K562 (cell line): ENCODE data around the gene SERPINE1. TPM values are rescaled to one million over a fixed set of nuclear protein-coding genes. Genes with fewer than 3 reads are reported as not detected.

Source experiments
- ASH1L ChIP-seq: fragments of 450-650 bp; IDR thresholded peaks from 2 replicates; pipeline ENCODE4 v1.6.1; 2018; ENCODE audit warnings: borderline replicate concordance, mild to moderate bottlenecking, low read depth; ENCODE audit not compliant: partially characterized antibody
- CBFB ChIP-seq: sonication (generic); formaldehyde crosslinking; IDR thresholded peaks from 2 replicates; pipeline ENCODE4 v1.4.0; 2020; ENCODE audit warnings: mild to moderate bottlenecking, missing genetic modification reagents
- CEBPG ChIP-seq, 3 experiments: fragments of 200-800 bp in 1 of 3; sonication (Bioruptor generic) in 1 of 3; sonication (generic) in 1 of 3; formaldehyde crosslinking in 1 of 3; IDR thresholded peaks in 2 of 3; conservative IDR thresholded peaks in 1 of 3; 2 replicates each; pipeline versions ENCODE4 v1.6.1 to v1.8.0; 2016 to 2022; ENCODE audit warnings: missing compliant biosample characterization in 2 of 3, missing genetic modification characterization in 2 of 3, mild to moderate bottlenecking in 1 of 3, missing genetic modification reagents in 1 of 3
- CREB3L1 ChIP-seq: fragments of 450-650 bp; IDR thresholded peaks from 2 replicates; pipeline ENCODE4 v1.6.1; 2014; ENCODE audit warnings: low read depth, mild to moderate bottlenecking, moderate library complexity, borderline replicate concordance
- FOXM1 ChIP-seq, 2 experiments: fragments of 450-650 bp in 1 of 2; sonication (generic) in 1 of 2; formaldehyde crosslinking in 1 of 2; IDR thresholded peaks; 2 replicates each; pipeline versions ENCODE4 v1.6.1 to v1.9.0; 2017 to 2022; ENCODE audit warnings: low read depth in 2 of 2, mild to moderate bottlenecking in 2 of 2, missing genetic modification reagents in 1 of 2, moderate library complexity in 1 of 2
- GABPB2 ChIP-seq: fragments of 250-450 bp; sonication (Bioruptor Pico); conservative IDR thresholded peaks from 2 replicates; pipeline ENCODE4 v1.5.1; 2021; ENCODE audit warnings: mild to moderate bottlenecking
- HNRNPK ChIP-seq: fragments of 200-400 bp; formaldehyde crosslinking; IDR thresholded peaks from one replicate; pipeline ENCODE4 v1.6.1; 2018; ENCODE audit warnings: mild to moderate bottlenecking, low read depth, low read length; ENCODE audit not compliant: poor library complexity, severe bottlenecking
- KAT8 ChIP-seq: fragments of 450-650 bp; IDR thresholded peaks from 2 replicates; pipeline ENCODE4 v1.6.1; 2016; ENCODE audit warnings: low read depth, mild to moderate bottlenecking
- LARP7 ChIP-seq: fragments of 450-650 bp; IDR thresholded peaks from 2 replicates; pipeline ENCODE4 v1.6.1; 2016
- PHF20 ChIP-seq: fragments of 450-650 bp; IDR thresholded peaks from 2 replicates; pipeline ENCODE4 v1.6.1; 2018; ENCODE audit not compliant: partially characterized antibody
- SRSF1 ChIP-seq: fragments of 200-400 bp; formaldehyde crosslinking; IDR thresholded peaks from 2 replicates; pipeline ENCODE4 v1.6.1; 2017; ENCODE audit warnings: mild to moderate bottlenecking, low read depth, low read length, moderate library complexity
- STAT5B ChIP-seq: fragments of 250-450 bp; sonication (Bioruptor Pico); IDR thresholded peaks from 2 replicates; pipeline ENCODE4 v1.8.0; 2021; ENCODE audit warnings: mild to moderate bottlenecking, inconsistent platforms
- USF2 ChIP-seq: sonication (generic); formaldehyde crosslinking; IDR thresholded peaks from 2 replicates; pipeline ENCODE4 v1.5.0; 2020; ENCODE audit warnings: missing genetic modification reagents
- XRCC3 ChIP-seq: fragments of 450-650 bp; IDR thresholded peaks from 2 replicates; pipeline ENCODE4 v1.6.1; 2017; ENCODE audit warnings: mild to moderate bottlenecking, moderate library complexity
- ZNF175 ChIP-seq: fragments of 200-800 bp; sonication (Bioruptor generic); IDR thresholded peaks from 2 replicates; pipeline ENCODE4 v1.6.1; 2016; ENCODE audit warnings: low read depth, mild to moderate bottlenecking, missing genetic modification characterization, missing compliant biosample characterization
- polyA plus RNA-seq, 8 experiments: library from polyadenylated mRNA; depleted of rRNA in 4 of 8; stranded (reverse) in 5 of 8; unstranded in 3 of 8; fragments of >200 nt; fragmentation: Nextera tagmentation in 2 of 8; fragmentation: Illumina TruSeq in 1 of 8; extraction: Ambion mirVana in 2 of 8; extraction: Trizol in 1 of 8; gene quantifications; 2 replicates each; pipeline versions ENCODE4 v1.2.1 to v1.2.3, GENCODE V29; 2011 to 2014; ENCODE audit warnings: inconsistent platforms in 1 of 8, missing spikeins in 1 of 8
- total RNA-seq, 7 experiments: library from RNA; depleted of rRNA in 6 of 7; stranded (reverse); fragments of >200 nt in 6 of 7; fragmentation: Illumina TruSeq in 2 of 7; extraction: Trizol in 2 of 7; gene quantifications; 2 replicates each; pipeline versions ENCODE4 v1.2.1 to v1.2.3, GENCODE V29; 2011 to 2021; ENCODE audit warnings: low replicate concordance in 1 of 7
- TF ChIP-seq, protein P1 (sequence below), 2 experiments: IDR thresholded peaks in 1 of 2; conservative IDR thresholded peaks in 1 of 2; 2 replicates each; pipeline ENCODE4 v1.6.1; 2016; ENCODE audit warnings: low read depth in 2 of 2, mild to moderate bottlenecking in 1 of 2, missing compliant biosample characterization in 1 of 2, missing genetic modification characterization in 1 of 2, moderate library complexity in 1 of 2
- TF ChIP-seq, protein P2 (sequence below): fragments of 450-650 bp; IDR thresholded peaks from 2 replicates; pipeline ENCODE4 v1.6.1; 2016; ENCODE audit warnings: low read depth, mild to moderate bottlenecking, moderate library complexity
- TF ChIP-seq, protein P3 (sequence below), 2 experiments: IDR thresholded peaks; 2 replicates each; pipeline ENCODE4 v1.6.1; 2011; ENCODE audit warnings: borderline replicate concordance in 1 of 2, control low read depth in 1 of 2, low read depth in 1 of 2, low read length in 1 of 2, mild to moderate bottlenecking in 1 of 2, mixed read lengths in 1 of 2, moderate library complexity in 1 of 2; ENCODE audit not compliant: insufficient read depth in 1 of 2, insufficient read length in 1 of 2, poor library complexity in 1 of 2, severe bottlenecking in 1 of 2; ENCODE audit errors: extremely low read depth in 1 of 2

Gene SERPINE1
- total and polyA plus RNA-seq, 9 of the 15 experiments (the other 6 are each of a cell fraction or from before 2014, with no cell fraction given): 0.22 to 4.8 (median 0.91) TPM

- TF ChIP-seq CEBPG (CRISPR knock-in tag; IDR thresholded peaks at IDR 0.05) (peak; percentile 1; the same call in 1 of the 2 replicates), CEBPG (tag; conservative IDR thresholded peaks at IDR 0.05 in 1 of 2, IDR thresholded peaks at IDR 0.05 in 1 of 2) (peak; percentile 36 to 87; a peak in 2 of 4 replicates), ASH1L (peak; percentile 52), STAT5B (CRISPR knock-in tag) (no peak), GABPB2 (no peak), HNRNPK (no peak), LARP7 (no peak), KAT8 (no peak), PHF20 (peak; percentile 95), ZNF175 (peak; percentile 70; the same call in 1 of the 2 replicates), XRCC3 (no peak), CREB3L1 (no peak), SRSF1 (no peak), FOXM1 (IDR thresholded peaks at IDR 0.05; ENCODE audit: low read depth) (0 out of 2 replicates have a peak, but pooled peaks have one; percentile 16), FOXM1 (CRISPR knock-in tag; IDR thresholded peaks at IDR 0.05; ENCODE audit: low read depth) (no peak), USF2 (no peak), CBFB (CRISPR knock-in tag) (no peak)
- TF ChIP-seq, protein P1, sequence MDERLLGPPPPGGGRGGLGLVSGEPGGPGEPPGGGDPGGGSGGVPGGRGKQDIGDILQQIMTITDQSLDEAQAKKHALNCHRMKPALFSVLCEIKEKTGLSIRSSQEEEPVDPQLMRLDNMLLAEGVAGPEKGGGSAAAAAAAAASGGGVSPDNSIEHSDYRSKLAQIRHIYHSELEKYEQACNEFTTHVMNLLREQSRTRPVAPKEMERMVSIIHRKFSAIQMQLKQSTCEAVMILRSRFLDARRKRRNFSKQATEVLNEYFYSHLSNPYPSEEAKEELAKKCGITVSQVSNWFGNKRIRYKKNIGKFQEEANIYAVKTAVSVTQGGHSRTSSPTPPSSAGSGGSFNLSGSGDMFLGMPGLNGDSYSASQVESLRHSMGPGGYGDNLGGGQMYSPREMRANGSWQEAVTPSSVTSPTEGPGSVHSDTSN (CRISPR knock-in tag; IDR thresholded peaks at IDR 0.05; ENCODE audit: low read depth): no peak
- TF ChIP-seq, protein P1 (tag; conservative IDR thresholded peaks at IDR 0.05; ENCODE audit: low read depth): peak; percentile 40; the same call in 1 of the 2 replicates
- TF ChIP-seq, protein P2, sequence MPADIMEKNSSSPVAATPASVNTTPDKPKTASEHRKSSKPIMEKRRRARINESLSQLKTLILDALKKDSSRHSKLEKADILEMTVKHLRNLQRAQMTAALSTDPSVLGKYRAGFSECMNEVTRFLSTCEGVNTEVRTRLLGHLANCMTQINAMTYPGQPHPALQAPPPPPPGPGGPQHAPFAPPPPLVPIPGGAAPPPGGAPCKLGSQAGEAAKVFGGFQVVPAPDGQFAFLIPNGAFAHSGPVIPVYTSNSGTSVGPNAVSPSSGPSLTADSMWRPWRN: no peak
- TF ChIP-seq, protein P3, sequence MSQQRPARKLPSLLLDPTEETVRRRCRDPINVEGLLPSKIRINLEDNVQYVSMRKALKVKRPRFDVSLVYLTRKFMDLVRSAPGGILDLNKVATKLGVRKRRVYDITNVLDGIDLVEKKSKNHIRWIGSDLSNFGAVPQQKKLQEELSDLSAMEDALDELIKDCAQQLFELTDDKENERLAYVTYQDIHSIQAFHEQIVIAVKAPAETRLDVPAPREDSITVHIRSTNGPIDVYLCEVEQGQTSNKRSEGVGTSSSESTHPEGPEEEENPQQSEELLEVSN (IDR thresholded peaks at IDR 0.05; ENCODE audit: borderline replicate concordance in 1 of 2, extremely low read depth in 1 of 2, insufficient read depth in 1 of 2, insufficient read length in 1 of 2, low read depth in 1 of 2, low read length in 1 of 2, poor library complexity in 1 of 2, severe bottlenecking in 1 of 2): peak; percentile 72 to 78
Observed at GRCh38 chr7:101085162-101085964, 41.5 kb upstream of the SERPINE1 start, which contains the start of gene TRIM56 (continued).
